ENCODE results near the gene ZFP42.
"Not testable (repeated sequence)": the region's sequence is repeated elsewhere in the genome, so short reads cannot be mapped to it uniquely, and the experiment has no call there.

- not testable (repeated sequence) for TF ChIP-seq CTCF (IDR thresholded peaks at IDR 0.05 in 4 of 5, conservative IDR thresholded peaks at IDR 0.05 in 1 of 5); POLR2A (IDR thresholded peaks at IDR 0.05)
These were observed 2.4 kb downstream of the ZFP42 start for GRCh38 chr4:187997991-187998390.
